GM12875 (cell line): ENCODE measurements around the gene GRAP2.
"Not testable (repeated sequence)": the region's sequence is repeated elsewhere in the genome, so short reads cannot be mapped to it uniquely, and the experiment has no call there.

Source experiments
- H3K4me3 ChIP-seq: one replicate; pipeline ENCODE4 v1.5.1; 2011; ENCODE audit warnings: low read depth, low read length, control low read depth
- CTCF ChIP-seq: IDR thresholded peaks from 2 replicates; pipeline ENCODE4 v1.5.1; 2011; ENCODE audit warnings: low read depth, mild to moderate bottlenecking, control low read depth, inconsistent platforms, low read length, moderate library complexity, borderline replicate concordance; ENCODE audit not compliant: insufficient read depth

The GRAP2 gene

GRCh38 chr22:39900306-39901227 is at the start of gene GRAP2:
TSS of gene GRAP2 (plus strand) at chr22:39901084. CDS start at chr22:39947107, 46,023 bp downstream.
- peak within 1 kb of the TSS; percentile 33 for H3K4me3 ChIP-seq
- TF ChIP-seq CTCF, result no peak

- no peak for TF ChIP-seq CTCF
- no peak overlapping the region for H3K4me3 ChIP-seq
Observed at GRCh38 chr22:39851606-39852315, 49.1 kb upstream of the GRAP2 start.

- H3K4me3 ChIP-seq, result no peak overlapping the region
- no peak for TF ChIP-seq CTCF
Observed at GRCh38 chr22:39852799-39853198, 48.1 kb upstream of the GRAP2 start.

- H3K4me3 ChIP-seq, result no peak overlapping the region
- TF ChIP-seq CTCF, result no peak
Observed at GRCh38 chr22:39856588-39856987, 44.3 kb upstream of the GRAP2 start.

GRCh38 chr22:39859903-39860588 is 40.8 kb upstream of the GRAP2 start:
- TF ChIP-seq CTCF, result no peak
- H3K4me3 ChIP-seq, result no peak overlapping the region

- no peak overlapping the region for H3K4me3 ChIP-seq
- no peak for TF ChIP-seq CTCF
Observed at GRCh38 chr22:39868741-39869140, 32.1 kb upstream of the GRAP2 start.

GRCh38 chr22:39869797-39870196 is 31.1 kb upstream of the GRAP2 start:
- H3K4me3 ChIP-seq, result not testable (repeated sequence)
